ENCODE measurements around the gene ERG. TPM values are rescaled to one million over a fixed set of nuclear protein-coding genes. Genes with fewer than 3 reads are reported as not detected.

ERG gene
- total and polyA plus RNA-seq, 9 of the 15 experiments (the other 6 are each of a cell fraction or from before 2014, with no cell fraction given): 0.06 TPM; not detected in 8

DNA sequence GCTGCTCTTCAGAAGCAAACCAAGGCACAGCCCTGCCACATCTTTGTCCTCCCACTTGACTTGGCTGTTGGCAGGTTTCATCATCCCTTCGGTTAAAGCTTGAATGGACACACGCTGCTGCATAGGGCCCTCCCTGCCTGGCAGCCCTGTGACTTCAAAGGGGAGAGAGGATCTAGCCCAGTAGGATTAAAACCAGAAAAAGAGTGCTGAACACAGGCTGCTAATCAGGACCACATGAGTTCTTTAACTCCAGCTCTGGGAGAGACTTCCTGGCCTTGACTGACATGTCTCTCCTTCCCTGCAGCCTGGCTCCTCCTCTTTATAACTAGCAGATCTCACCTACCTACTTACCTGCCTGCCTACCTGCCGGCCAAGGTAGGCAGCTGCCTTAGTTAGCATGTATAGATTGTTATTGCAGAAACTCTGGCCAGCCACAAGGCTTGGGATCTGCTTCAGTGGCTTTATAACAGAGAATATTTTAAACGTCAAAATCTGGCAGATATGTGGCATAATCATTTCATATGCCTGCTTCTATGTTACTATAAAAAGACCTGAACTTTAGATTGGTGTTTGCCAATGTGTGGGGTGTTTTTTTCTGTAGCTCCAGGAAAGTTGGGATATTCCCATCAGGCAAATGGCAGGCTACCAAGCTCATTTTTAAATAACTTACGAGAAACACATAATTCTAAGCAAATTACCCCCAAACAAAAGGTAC, 49.4 kb downstream of the ERG start:
- Histone ChIP-seq H3K9me1 (ENCODE audit: control insufficient read depth, insufficient read depth, low read length) (no peaks in the 10 kb centered on the region), H3K79me2 (ENCODE audit: control insufficient read depth, insufficient read depth, low read length) (no peaks in the 10 kb centered on the region), H3K4me2 (ENCODE audit: insufficient read depth, low read length) (no peak overlapping the region), H3K9me3 (replicated peaks; ENCODE audit: control insufficient read depth, insufficient read depth, low read depth, low read length) (no peaks in the 10 kb centered on the region), H4K20me1 (replicated peaks; ENCODE audit: control insufficient read depth, insufficient read depth, low read length) (no peaks in the 10 kb centered on the region), H3K9ac (ENCODE audit: insufficient read depth in 1 of 2, low read depth in 2 of 2, low read length in 2 of 2) (no peak overlapping the region), H3K27me3 (ENCODE audit: control insufficient read depth in 2 of 2, insufficient read depth in 2 of 2, low read length in 2 of 2) (peaks cover 10 to 11% of the 10 kb centered on the region in 2 experiments; a peak in 4 of 5 replicates), H3K27ac (ENCODE audit: extremely low read depth, low read depth, low read length) (no peak overlapping the region), H3K4me1 (replicated peaks in 1 of 2; ENCODE audit: control insufficient read depth in 2 of 2, insufficient read depth in 2 of 2, low read length in 2 of 2) (no peaks in the 10 kb centered on the region), H3K36me3 (ENCODE audit: control insufficient read depth, insufficient read depth, low read length) (no peaks in the 10 kb centered on the region), H3K4me3 (no peak overlapping the region), H2AFZ (ENCODE audit: low read depth, low read length) (no peak overlapping the region)
- intact Hi-C loops (cut with micrococcal nuclease) (no loop called here), in situ Hi-C loops (cut with MboI) (no loop called here)
- DNase-seq (ENCODE audit: extremely low read depth in 1 of 4, low spot score in 3 of 4): no peak
- TF ChIP-seq EP400 (IDR thresholded peaks at IDR 0.05) (no peak), RFX1 (IDR thresholded peaks at IDR 0.05) (no peak), STAT5B (CRISPR knock-in tag; IDR thresholded peaks at IDR 0.05) (no peak), MAFK (IDR thresholded peaks at IDR 0.05; ENCODE audit: low read length) (no peak), RBBP5 (IDR thresholded peaks at IDR 0.05; ENCODE audit: borderline replicate concordance, insufficient read depth, low read length, poor library complexity, severe bottlenecking) (no peak), ZFP30 (CRISPR knock-in tag; IDR thresholded peaks at IDR 0.05; ENCODE audit: borderline replicate concordance) (no peak), ADNP (tag; IDR thresholded peaks at IDR 0.05) (no peak), ETS2 (tag; IDR thresholded peaks at IDR 0.05; ENCODE audit: borderline replicate concordance, poor library complexity, severe bottlenecking) (no peak), NFE2L1 (tag; IDR thresholded peaks at IDR 0.05; ENCODE audit: borderline replicate concordance, low read depth) (no peak), KAT2B (IDR thresholded peaks at IDR 0.05; ENCODE audit: low read depth, low read length) (no peak), ZKSCAN3 (CRISPR knock-in tag; IDR thresholded peaks at IDR 0.05) (no peak), ZNF586 (CRISPR knock-in tag; conservative IDR thresholded peaks at IDR 0.05) (no peak)
- TF ChIP-seq, protein P1, sequence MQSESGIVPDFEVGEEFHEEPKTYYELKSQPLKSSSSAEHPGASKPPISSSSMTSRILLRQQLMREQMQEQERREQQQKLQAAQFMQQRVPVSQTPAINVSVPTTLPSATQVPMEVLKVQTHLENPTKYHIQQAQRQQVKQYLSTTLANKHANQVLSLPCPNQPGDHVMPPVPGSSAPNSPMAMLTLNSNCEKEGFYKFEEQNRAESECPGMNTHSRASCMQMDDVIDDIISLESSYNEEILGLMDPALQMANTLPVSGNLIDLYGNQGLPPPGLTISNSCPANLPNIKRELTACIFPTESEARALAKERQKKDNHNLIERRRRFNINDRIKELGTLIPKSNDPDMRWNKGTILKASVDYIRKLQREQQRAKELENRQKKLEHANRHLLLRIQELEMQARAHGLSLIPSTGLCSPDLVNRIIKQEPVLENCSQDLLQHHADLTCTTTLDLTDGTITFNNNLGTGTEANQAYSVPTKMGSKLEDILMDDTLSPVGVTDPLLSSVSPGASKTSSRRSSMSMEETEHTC (IDR thresholded peaks at IDR 0.05): no peak
- TF ChIP-seq, protein P2, sequence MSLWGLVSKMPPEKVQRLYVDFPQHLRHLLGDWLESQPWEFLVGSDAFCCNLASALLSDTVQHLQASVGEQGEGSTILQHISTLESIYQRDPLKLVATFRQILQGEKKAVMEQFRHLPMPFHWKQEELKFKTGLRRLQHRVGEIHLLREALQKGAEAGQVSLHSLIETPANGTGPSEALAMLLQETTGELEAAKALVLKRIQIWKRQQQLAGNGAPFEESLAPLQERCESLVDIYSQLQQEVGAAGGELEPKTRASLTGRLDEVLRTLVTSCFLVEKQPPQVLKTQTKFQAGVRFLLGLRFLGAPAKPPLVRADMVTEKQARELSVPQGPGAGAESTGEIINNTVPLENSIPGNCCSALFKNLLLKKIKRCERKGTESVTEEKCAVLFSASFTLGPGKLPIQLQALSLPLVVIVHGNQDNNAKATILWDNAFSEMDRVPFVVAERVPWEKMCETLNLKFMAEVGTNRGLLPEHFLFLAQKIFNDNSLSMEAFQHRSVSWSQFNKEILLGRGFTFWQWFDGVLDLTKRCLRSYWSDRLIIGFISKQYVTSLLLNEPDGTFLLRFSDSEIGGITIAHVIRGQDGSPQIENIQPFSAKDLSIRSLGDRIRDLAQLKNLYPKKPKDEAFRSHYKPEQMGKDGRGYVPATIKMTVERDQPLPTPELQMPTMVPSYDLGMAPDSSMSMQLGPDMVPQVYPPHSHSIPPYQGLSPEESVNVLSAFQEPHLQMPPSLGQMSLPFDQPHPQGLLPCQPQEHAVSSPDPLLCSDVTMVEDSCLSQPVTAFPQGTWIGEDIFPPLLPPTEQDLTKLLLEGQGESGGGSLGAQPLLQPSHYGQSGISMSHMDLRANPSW (CRISPR knock-in tag; IDR thresholded peaks at IDR 0.05): no peak
- no peak for ATAC-seq
- ChIA-PET POLR2A (interaction anchor here (1.0 kb wide), 1 partner anchor 10 kb away, joined by 3 read pairs; no protein-coding TSS in a partner anchor), CTCF (ENCODE audit: low intra/inter-chr PET ratio) (no interaction called here)
- BruUV-seq (replicated peaks): no TSS peak
- no peak for FAIRE-seq
- whole genome bisulfite sequencing (ENCODE audit: insufficient coverage, low coverage, missing lambda C conversion rate): 1% methylated on average over 5 of the region's 5 CpGs
